Right lobe of liver (tissue), 6 donors: Measurements from ENCODE around the gene ZDHHC22. TPM values are rescaled to one million over a fixed set of nuclear protein-coding genes. Genes with fewer than 3 reads are reported as not detected.

Experiments used
- ATAC-seq, 4 donors: fragments of 200-7000 bp; cut with Tn5 transposase; one replicate each; pipeline ENCODE4 v1.9.1; 2020; ENCODE audit warnings: mild to moderate bottlenecking in 4 of 4, moderate library complexity in 4 of 4
- DNase-seq, 3 donors: peaks; one replicate each; pipeline ENCODE4 v3.0.0-alpha.2; 2020
- H3K27ac ChIP-seq, 3 donors: fragments of 200-600 bp; one replicate each; pipeline ENCODE4 v1.8.0; 2022
- H3K27me3 ChIP-seq, 2 donors: fragments of 200-600 bp; one replicate each; pipeline ENCODE4 v1.8.0; 2022
- H3K36me3 ChIP-seq, 4 donors: fragments of 200-600 bp; sonication (generic) in 1 of 4; one replicate each; pipeline versions ENCODE4 v1.5.1 to v1.8.0; 2017 to 2022; ENCODE audit warnings: control low read depth in 1 of 4
- H3K4me1 ChIP-seq, 4 donors: fragments of 200-600 bp; sonication (generic) in 1 of 4; one replicate each; pipeline versions ENCODE4 v1.5.1 to v1.8.0; 2017 to 2022; ENCODE audit warnings: control low read depth in 1 of 4
- H3K4me3 ChIP-seq, 3 donors: fragments of 200-600 bp; one replicate each; pipeline ENCODE4 v1.8.0; 2022
- H3K9me3 ChIP-seq, 4 donors: fragments of 200-600 bp; sonication (generic) in 1 of 4; one replicate each; pipeline versions ENCODE4 v1.5.1 to v1.8.0; 2017 to 2022; ENCODE audit warnings: control low read depth in 1 of 4
- POLR2A ChIP-seq: fragments of 450-650 bp; IDR thresholded peaks from one replicate; pipeline ENCODE4 v1.6.1; 2017; ENCODE audit warnings: antibody characterized with exemption, mild to moderate bottlenecking
- WGBS: methylation state at CpG from one replicate; pipeline ENCODE4 v1.1.6; 2018; ENCODE audit warnings: low coverage, low lambda C conversion rate; ENCODE audit not compliant: insufficient coverage; ENCODE audit errors: missing lambda C conversion rate; 5-methylcytosine and 5-hydroxymethylcytosine counted together
- intact Hi-C, 2 donors: fragments of 100-400 bp; cut with DNase I; formaldehyde crosslinking; loops; one replicate each; pipeline versions ENCODE4 v1.11.2 to v1.14.1; 2022
- total RNA-seq, 6 experiments: library from RNA; depleted of rRNA in 2 of 6; stranded (reverse); fragments of >200 nt in 2 of 6; fragmentation: NEBNext Ultra II Directional in 3 of 6; extraction: Animal tissue kit (Norgen Biotek cat#: 25700) in 3 of 6; gene quantifications; one replicate each; pipeline versions ENCODE4 v1.1.0 to v1.2.4, GENCODE V29; 2016 to 2023
- TF ChIP-seq, protein P1 (sequence below), 4 donors: fragments of 200-600 bp in 3 of 4; fragments of 450-650 bp in 1 of 4; IDR thresholded peaks; one replicate each; pipeline versions ENCODE4 v1.5.1 to v1.8.0; 2016 to 2022; ENCODE audit warnings: antibody characterized with exemption in 4 of 4, mild to moderate bottlenecking in 2 of 4
- donor health status: DM: no; HTN: yes; CAD: no.
- donor health status: DM: no; HTN: no; CAD: no.
- donor health status: DM: no; HTN: no; CAD: no.
- donor health status: DM: no; HTN: yes; CAD: no.
- donor health status: DM: no; HTN: yes; CAD: no.

ZDHHC22 gene
- total RNA-seq, 6 experiments from 2014 or later, result not detected

- 93% methylated on average over 3 of the region's 3 CpGs for WGBS
- no peak overlapping the region for H3K4me3 ChIP-seq
- H3K36me3 ChIP-seq, result no peaks in the 10 kb centered on the region
- H3K4me1 ChIP-seq, result no peaks in the 10 kb centered on the region
- intact Hi-C loops, result no loop called here
- no peak for ATAC-seq
- peaks cover 0 to 1% (median under 1%) of the 10 kb centered on the region in 4 donors for H3K9me3 ChIP-seq
- no peak for DNase-seq
- TF ChIP-seq, protein P1, sequence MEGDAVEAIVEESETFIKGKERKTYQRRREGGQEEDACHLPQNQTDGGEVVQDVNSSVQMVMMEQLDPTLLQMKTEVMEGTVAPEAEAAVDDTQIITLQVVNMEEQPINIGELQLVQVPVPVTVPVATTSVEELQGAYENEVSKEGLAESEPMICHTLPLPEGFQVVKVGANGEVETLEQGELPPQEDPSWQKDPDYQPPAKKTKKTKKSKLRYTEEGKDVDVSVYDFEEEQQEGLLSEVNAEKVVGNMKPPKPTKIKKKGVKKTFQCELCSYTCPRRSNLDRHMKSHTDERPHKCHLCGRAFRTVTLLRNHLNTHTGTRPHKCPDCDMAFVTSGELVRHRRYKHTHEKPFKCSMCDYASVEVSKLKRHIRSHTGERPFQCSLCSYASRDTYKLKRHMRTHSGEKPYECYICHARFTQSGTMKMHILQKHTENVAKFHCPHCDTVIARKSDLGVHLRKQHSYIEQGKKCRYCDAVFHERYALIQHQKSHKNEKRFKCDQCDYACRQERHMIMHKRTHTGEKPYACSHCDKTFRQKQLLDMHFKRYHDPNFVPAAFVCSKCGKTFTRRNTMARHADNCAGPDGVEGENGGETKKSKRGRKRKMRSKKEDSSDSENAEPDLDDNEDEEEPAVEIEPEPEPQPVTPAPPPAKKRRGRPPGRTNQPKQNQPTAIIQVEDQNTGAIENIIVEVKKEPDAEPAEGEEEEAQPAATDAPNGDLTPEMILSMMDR (IDR thresholded peaks at IDR 0.05), result no peak
- no peak for TF ChIP-seq POLR2A
- no peaks in the 10 kb centered on the region for H3K27me3 ChIP-seq
- no peak overlapping the region for H3K27ac ChIP-seq
Measured at GRCh38 chr14:77086017-77086727, 55.4 kb downstream of the ZDHHC22 start.

DNA sequence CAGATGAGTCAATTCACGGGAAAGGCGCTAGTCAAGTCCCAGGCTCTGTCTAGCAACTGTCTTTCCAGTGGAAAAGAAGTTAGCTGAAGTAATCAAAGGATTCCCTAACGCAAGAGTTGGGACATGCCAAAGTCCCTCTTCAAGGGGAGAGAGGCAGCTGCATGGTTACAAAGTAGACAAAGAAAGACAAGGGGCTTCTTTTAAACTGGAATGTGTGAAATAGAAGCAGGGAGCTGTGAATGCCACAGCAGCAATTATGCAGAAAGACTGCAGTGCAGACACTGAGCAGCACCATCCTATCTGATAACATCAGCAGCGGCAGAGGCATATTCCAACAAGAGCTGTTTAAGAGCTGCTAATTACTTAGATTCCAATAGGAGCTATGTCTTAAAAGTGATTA, 56.1 kb downstream of the ZDHHC22 start:
- Histone ChIP-seq H3K36me3 (no peaks in the 10 kb centered on the region), H3K27me3 (no peaks in the 10 kb centered on the region), H3K9me3 (no peaks in the 10 kb centered on the region), H3K4me1 (no peaks in the 10 kb centered on the region), H3K27ac (no peak overlapping the region), H3K4me3 (no peak overlapping the region)
- 59% methylated on average over 3 of the region's 4 CpGs for WGBS
- ATAC-seq, result no peak
- TF ChIP-seq, protein P1 (IDR thresholded peaks at IDR 0.05), result no peak
- TF ChIP-seq POLR2A, result no peak
- intact Hi-C loops, result no loop called here
- DNase-seq, result no peak

- WGBS, result 43% methylated on average over 4 of the region's 5 CpGs
- Histone ChIP-seq H3K4me1 (no peaks in the 10 kb centered on the region), H3K9me3 (no peaks in the 10 kb centered on the region), H3K36me3 (no peaks in the 10 kb centered on the region), H3K27me3 (no peaks in the 10 kb centered on the region), H3K27ac (no peak overlapping the region), H3K4me3 (no peak overlapping the region)
- DNase-seq, result no peak
- ATAC-seq, result peak in 2 of 4 donors; percentile 55 to 56
- intact Hi-C loops, result no loop called here
- no peak for TF ChIP-seq POLR2A
- TF ChIP-seq, protein P1 (IDR thresholded peaks at IDR 0.05), result no peak
Measured at GRCh38 chr14:77084985-77085384, 56.6 kb downstream of the ZDHHC22 start.

DNA sequence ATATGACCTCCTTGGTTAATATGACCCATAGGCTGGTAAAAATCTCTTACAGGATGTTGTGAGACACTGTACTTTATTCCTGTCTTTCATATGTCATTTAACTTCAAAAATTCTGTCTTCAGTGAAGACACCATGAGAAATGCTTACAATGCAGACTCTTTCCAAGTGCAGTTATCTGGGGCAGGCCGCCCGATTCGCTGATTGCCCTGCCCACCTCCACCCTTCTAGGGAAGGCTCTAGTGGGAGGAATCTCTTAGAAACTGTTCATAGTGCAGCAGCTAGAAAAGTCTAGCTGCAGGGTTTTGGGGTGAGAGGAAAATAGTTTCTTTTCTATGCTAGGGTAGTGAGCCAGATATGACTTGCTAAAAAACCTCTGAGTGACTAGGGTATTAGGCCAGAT, 58.5 kb downstream of the ZDHHC22 start:
- DNase-seq, result no peak
- Histone ChIP-seq H3K9me3 (no peaks in the 10 kb centered on the region), H3K36me3 (no peaks in the 10 kb centered on the region), H3K27me3 (no peaks in the 10 kb centered on the region), H3K4me3 (no peak overlapping the region), H3K27ac (no peak overlapping the region), H3K4me1 (no peaks in the 10 kb centered on the region)
- 58% methylated on average over 3 of the region's 3 CpGs for WGBS
- TF ChIP-seq, protein P1 (IDR thresholded peaks at IDR 0.05), result no peak
- no peak for TF ChIP-seq POLR2A
- ATAC-seq, result no peak
- intact Hi-C loops, result no loop called here
